H1 (cell line): ENCODE measurements around the gene MDFI. TPM values are rescaled to one million over a fixed set of nuclear protein-coding genes. Genes with fewer than 3 reads are reported as not detected.
A peak's percentile ranks its signal among the peaks of the same experiment; 100 is the strongest.

Experiments used
- CTCF ChIA-PET: fragments of 300-600 bp; sonication (Branson Sonifier 250); formaldehyde crosslinking; loops from one replicate; lab custom pipeline; 2021; ENCODE audit not compliant: partially characterized antibody; lab: Charles Lee
- POLR2A ChIA-PET: fragments of 300-600 bp; sonication (Branson Sonifier 250); formaldehyde crosslinking; loops from one replicate; lab custom pipeline; 2021; ENCODE audit warnings: inconsistent platforms; ENCODE audit not compliant: partially characterized antibody; lab: Charles Lee
- DNase-seq, 2 experiments: peaks; one replicate each; pipeline versions ENCODE4 v3.0.0 to v3.0.0-alpha.2; 2010 to 2022; ENCODE audit warnings: low spot score in 2 of 2, low read depth in 1 of 2, mixed read lengths in 1 of 2
- FAIRE-seq: peaks from 2 replicates; lab custom pipeline; 2011; peaks lifted over from hg19 to GRCh38; lab: Jason Lieb, UNC
- H2AFZ ChIP-seq: 2 replicates; pipeline ENCODE4 v1.8.1; 2012; ENCODE audit warnings: low read length, inconsistent platforms
- H2AK5ac ChIP-seq: 2 replicates; pipeline ENCODE4 v1.6.1; 2013; ENCODE audit warnings: low read depth, low read length
- H2BK120ac ChIP-seq: replicated peaks from 2 replicates; pipeline ENCODE3; 2013; ENCODE audit warnings: low read depth, low read length, inconsistent platforms
- H2BK12ac ChIP-seq: 2 replicates; pipeline ENCODE4 v1.6.1; 2013; ENCODE audit warnings: low read depth, low read length
- H2BK15ac ChIP-seq: 2 replicates; pipeline ENCODE4 v1.6.1; 2013; ENCODE audit warnings: low read length
- H2BK20ac ChIP-seq: 2 replicates; pipeline ENCODE4 v1.6.1; 2013; ENCODE audit warnings: low read length
- H2BK5ac ChIP-seq: 2 replicates; pipeline ENCODE4 v1.6.1; 2013; ENCODE audit warnings: low read depth, low read length
- H3K14ac ChIP-seq: 2 replicates; pipeline ENCODE4 v1.6.1; 2013; ENCODE audit warnings: inconsistent platforms; ENCODE audit not compliant: insufficient read length
- H3K18ac ChIP-seq: 2 replicates; pipeline ENCODE4 v1.6.1; 2013; ENCODE audit warnings: low read length; ENCODE audit errors: extremely low read depth
- H3K23ac ChIP-seq: 2 replicates; pipeline ENCODE4 v1.6.1; 2013; ENCODE audit warnings: inconsistent platforms; ENCODE audit not compliant: insufficient read length
- H3K23me2 ChIP-seq: 2 replicates; pipeline ENCODE4 v1.6.1; 2013; ENCODE audit warnings: low read depth, low read length
- H3K27ac ChIP-seq: 2 replicates; pipeline ENCODE4 v1.6.1; 2011; ENCODE audit warnings: low read depth, low read length, inconsistent platforms
- H3K27me3 ChIP-seq, 4 experiments: replicated peaks in 1 of 4; 1 replicate in 1 of 4; 2 replicates in 3 of 4; pipeline versions ENCODE4 v1.6.1 to v1.8.1; 2011 to 2013; ENCODE audit warnings: low read length in 3 of 4, mild to moderate bottlenecking in 3 of 4, inconsistent platforms in 2 of 4, mixed read lengths in 2 of 4, moderate library complexity in 1 of 4; ENCODE audit not compliant: control insufficient read depth in 3 of 4, insufficient read depth in 3 of 4; ENCODE audit errors: extremely low read depth in 1 of 4
- H3K36me3 ChIP-seq, 4 experiments: 2 replicates each; pipeline versions ENCODE4 v1.6.1 to v1.8.1; 2011 to 2013; ENCODE audit warnings: mild to moderate bottlenecking in 4 of 4, low read length in 3 of 4, moderate library complexity in 2 of 4, control low read depth in 1 of 4, inconsistent platforms in 1 of 4; ENCODE audit not compliant: insufficient read depth in 4 of 4, control insufficient read depth in 2 of 4
- H3K4ac ChIP-seq: replicated peaks from 2 replicates; pipeline ENCODE3; 2013; ENCODE audit warnings: low read length, low read depth, mixed read lengths, inconsistent platforms; ENCODE audit not compliant: insufficient read length
- H3K4me1 ChIP-seq, 4 experiments: replicated peaks in 1 of 4; 1 replicate in 1 of 4; 2 replicates in 3 of 4; pipeline versions ENCODE4 v1.6.1 to v1.8.1; 2011 to 2013; ENCODE audit warnings: low read length in 3 of 4, inconsistent platforms in 2 of 4, mixed read lengths in 1 of 4; ENCODE audit not compliant: insufficient read depth in 4 of 4, control insufficient read depth in 3 of 4
- H3K4me2 ChIP-seq, 2 experiments: 2 replicates each; pipeline versions ENCODE4 v1.6.1 to v1.8.1; 2011 to 2013; ENCODE audit warnings: low read depth in 2 of 2, low read length in 2 of 2, control low read depth in 1 of 2, inconsistent platforms in 1 of 2, mild to moderate bottlenecking in 1 of 2; ENCODE audit not compliant: insufficient read depth in 1 of 2
- H3K4me3 ChIP-seq, 4 experiments: fragments of 200-600, 300-600 bp in 1 of 4; sonication (generic), shearing (Covaris generic), sonication (Bioruptor Twin) in 1 of 4; 2 replicates each; pipeline versions ENCODE4 v1.5.1 to v1.8.1; 2011 to 2016; ENCODE audit warnings: low read length in 4 of 4, low read depth in 3 of 4, control low read depth in 2 of 4, inconsistent platforms in 2 of 4, mild to moderate bottlenecking in 2 of 4, mixed read lengths in 1 of 4, moderate library complexity in 1 of 4; ENCODE audit not compliant: insufficient read depth in 2 of 4; ENCODE audit errors: extremely low read depth in 1 of 4
- H3K56ac ChIP-seq: replicated peaks from 2 replicates; pipeline ENCODE3; 2013; ENCODE audit warnings: low read depth, mild to moderate bottlenecking, mixed read lengths, low read length, inconsistent platforms; ENCODE audit not compliant: insufficient read length
- H3K79me1 ChIP-seq: 2 replicates; pipeline ENCODE4 v1.6.1; 2013; ENCODE audit warnings: low read depth, low read length, control low read depth
- H3K79me2 ChIP-seq, 2 experiments: 2 replicates each; pipeline versions ENCODE4 v1.6.1 to v1.8.1; 2012 to 2013; ENCODE audit warnings: low read length in 2 of 2, mild to moderate bottlenecking in 2 of 2, inconsistent platforms in 1 of 2; ENCODE audit not compliant: insufficient read depth in 2 of 2, control insufficient read depth in 1 of 2
- H3K9ac ChIP-seq, 4 experiments: replicated peaks in 1 of 4; 1 replicate in 1 of 4; 2 replicates in 3 of 4; pipeline versions ENCODE4 v1.6.1 to v1.8.1; 2011 to 2013; ENCODE audit warnings: low read depth in 3 of 4, low read length in 3 of 4, control low read depth in 2 of 4, mild to moderate bottlenecking in 2 of 4, moderate library complexity in 2 of 4, inconsistent platforms in 1 of 4; ENCODE audit errors: extremely low read depth in 1 of 4
- H3K9me3 ChIP-seq, 2 experiments: 2 replicates each; pipeline versions ENCODE4 v1.6.1 to v1.8.1; 2012 to 2013; ENCODE audit warnings: mild to moderate bottlenecking in 2 of 2, moderate library complexity in 2 of 2, control low read depth in 1 of 2, inconsistent platforms in 1 of 2, low read depth in 1 of 2, low read length in 1 of 2, mixed read lengths in 1 of 2; ENCODE audit not compliant: insufficient read depth in 2 of 2
- H4K20me1 ChIP-seq, 2 experiments: replicated peaks in 1 of 2; 2 replicates each; pipeline versions ENCODE3 to v1.8.1; 2011 to 2013; ENCODE audit warnings: inconsistent platforms in 2 of 2, low read length in 2 of 2, mild to moderate bottlenecking in 1 of 2; ENCODE audit not compliant: insufficient read depth in 2 of 2, control insufficient read depth in 1 of 2
- H4K5ac ChIP-seq: 2 replicates; pipeline ENCODE4 v1.6.1; 2013; ENCODE audit warnings: low read length, low read depth, mixed read lengths, inconsistent platforms; ENCODE audit not compliant: insufficient read length
- H4K8ac ChIP-seq: 2 replicates; pipeline ENCODE4 v1.8.0; 2013; ENCODE audit warnings: mild to moderate bottlenecking, moderate library complexity, low read length, inconsistent platforms; ENCODE audit not compliant: insufficient read depth; ENCODE audit errors: extremely low read depth
- H4K91ac ChIP-seq: replicated peaks from 2 replicates; pipeline ENCODE3; 2013; ENCODE audit warnings: low read length, mixed read lengths, inconsistent platforms; ENCODE audit not compliant: insufficient read length
- CBX8 ChIP-seq: fragments of 300-800, 300-1000 bp; sonication (generic); IDR thresholded peaks from 2 replicates; pipeline ENCODE4 v1.7.1; 2016; ENCODE audit warnings: low read depth, low read length, borderline replicate concordance
- CEBPB ChIP-seq: IDR thresholded peaks from 2 replicates; pipeline ENCODE4 v1.6.1; 2012; ENCODE audit warnings: low read depth, low read length
- CHD2 ChIP-seq: IDR thresholded peaks from 2 replicates; pipeline ENCODE4 v1.6.1; 2012; ENCODE audit warnings: low read length, improper control_type of control experiment
- CTBP2 ChIP-seq: IDR thresholded peaks from 2 replicates; pipeline ENCODE4 v1.7.0; 2011; ENCODE audit warnings: borderline replicate concordance, mild to moderate bottlenecking, moderate library complexity, mixed read lengths, low read length; ENCODE audit not compliant: insufficient read depth, insufficient read length
- EGR1 ChIP-seq: IDR thresholded peaks from 2 replicates; pipeline ENCODE4 v1.6.1; 2011; ENCODE audit warnings: low read depth, low read length, borderline replicate concordance
- KDM4A ChIP-seq: IDR thresholded peaks from one replicate; pipeline ENCODE4 v1.7.1; 2012; ENCODE audit warnings: low read depth, mild to moderate bottlenecking, moderate library complexity, low read length, inconsistent platforms; ENCODE audit not compliant: severe bottlenecking
- MAFK ChIP-seq: IDR thresholded peaks from 2 replicates; pipeline ENCODE4 v1.6.1; 2012; ENCODE audit warnings: low read depth, mild to moderate bottlenecking, improper control_type of control experiment, low read length
- PHF8 ChIP-seq: fragments of 200-600 bp; sonication (generic); conservative IDR thresholded peaks from 2 replicates; pipeline ENCODE4 v1.7.1; 2012; ENCODE audit warnings: low read depth, mild to moderate bottlenecking, inconsistent platforms, low read length, moderate library complexity
- RXRA ChIP-seq: IDR thresholded peaks from 2 replicates; pipeline ENCODE4 v1.6.1; 2011; ENCODE audit warnings: low read depth, mild to moderate bottlenecking, low read length, moderate library complexity; ENCODE audit not compliant: insufficient read depth
- SUZ12 ChIP-seq: fragments of 200-600 bp; sonication (generic); IDR thresholded peaks from 2 replicates; pipeline ENCODE4 v1.6.1; 2012; ENCODE audit warnings: mild to moderate bottlenecking, inconsistent platforms, low read length, moderate library complexity, mixed read lengths
- TAF1 ChIP-seq: IDR thresholded peaks from 2 replicates; pipeline ENCODE4 v1.6.1; 2011; ENCODE audit warnings: mild to moderate bottlenecking, low read depth, low read length
- YY1 ChIP-seq: IDR thresholded peaks from 2 replicates; pipeline ENCODE4 v1.6.1; 2011; ENCODE audit warnings: low read depth, mild to moderate bottlenecking, low read length
- WGBS, 2 experiments: shearing (Covaris generic) in 1 of 2; methylation state at CpG; one replicate each; pipeline versions ENCODE4 v1.1.6 to v1.1.7; 2013 to 2015; ENCODE audit warnings: low lambda C conversion rate in 2 of 2, mixed read lengths in 2 of 2, inconsistent platforms in 1 of 2, low coverage in 1 of 2, missing lambda C conversion rate in 1 of 2; ENCODE audit not compliant: insufficient replicate concordance in 2 of 2, insufficient coverage in 1 of 2, insufficient read length in 1 of 2; ENCODE audit errors: extremely low coverage in 1 of 2, missing lambda C conversion rate in 1 of 2; 5-methylcytosine and 5-hydroxymethylcytosine counted together
- polyA plus RNA-seq, 7 experiments: library from polyadenylated mRNA; depleted of rRNA in 3 of 7; stranded (reverse) in 5 of 7; unstranded in 2 of 7; fragments of >200 nt in 5 of 7; fragments of 200-250 nt in 2 of 7; gene quantifications; 1 replicate in 5 of 7; 2 replicates in 1 of 7; 4 replicates in 1 of 7; pipeline versions ENCODE4 v1.2.1 to v1.2.3, GENCODE V29; 2011 to 2013; ENCODE audit warnings: missing spikeins in 2 of 7, mixed read lengths in 2 of 7
- total RNA-seq: library from RNA; stranded (reverse); fragmentation: NEBNext Ultra II Directional; extraction: Animal tissue kit (Norgen Biotek cat#: 25700); gene quantifications from 2 replicates; pipeline ENCODE4 v1.2.1, GENCODE V29; 2021

Gene MDFI
- total and polyA plus RNA-seq, 2 of the 8 experiments (the other 6 are each of a cell fraction or from before 2014, with no cell fraction given): 41.0 to 65.6 TPM

- Histone ChIP-seq H3K56ac (no peak overlapping the region), H3K18ac (peak overlapping the region; percentile 55), H2BK20ac (peak overlapping the region; percentile 95), H3K9ac (no peak overlapping the region), H3K9me3 (no peaks in the 10 kb centered on the region), H3K79me1 (no peaks in the 10 kb centered on the region), H3K27me3 (peaks cover 0 to 12% (median 8%) of the 10 kb centered on the region in 4 experiments; a peak in 6 of 7 replicates), H3K4me2 (no peak overlapping the region; a peak in 1 of 4 replicates), H3K4ac (no peak overlapping the region), H3K36me3 (no peaks in the 10 kb centered on the region), H3K4me3 (no peak overlapping the region), H4K8ac (no peak overlapping the region; the same call in none of the 2 replicates), H2BK15ac (0 out of 2 replicates have a peak overlapping the region, but pooled peaks have one; percentile 50), H3K79me2 (no peaks in the 10 kb centered on the region), H3K27ac (no peak overlapping the region), H3K4me1 (peaks cover 0 to 30% (median 15%) of the 10 kb centered on the region in 4 experiments; a peak in 6 of 7 replicates), H4K5ac (no peak overlapping the region), H4K20me1 (no peaks in the 10 kb centered on the region), H2BK12ac (peak overlapping the region; percentile 84; the same call in 1 of the 2 replicates), H4K91ac (no peak overlapping the region), H3K23ac (no peak overlapping the region), H2AK5ac (no peak overlapping the region; the same call in 1 of the 2 replicates), H3K14ac (no peak overlapping the region), H2BK5ac (peak overlapping the region; percentile 81; the same call in 1 of the 2 replicates), H2AFZ (peak overlapping the region; percentile 77; the same call in 1 of the 2 replicates), H3K23me2 (peaks cover 6% of the 10 kb centered on the region; the same call in 1 of the 2 replicates), H2BK120ac (no peak overlapping the region)
- ChIA-PET CTCF (interaction anchor here (0.7 to 6.4 kb wide), 33 partner anchors 9 to 315 kb away, joined by 3 to 164 read pairs (median 4); partner anchors contain the start of gene MDFI), POLR2A (interaction anchor here (0.8 to 1.7 kb wide), 5 partner anchors 39 to 309 kb away, joined by 3 read pairs; partner anchors contain the start of gene TOMM6)
- FAIRE-seq (peak; percentile 24), DNase-seq (no peak)
- WGBS, 2 experiments: 64% methylated on average over 11 of the region's 11 CpGs; no CpG with 5 or more reads in 1 of the 2 experiments
- TF ChIP-seq CHD2 (no peak), YY1 (0 out of 2 replicates have a peak, but pooled peaks have one; percentile 8), CEBPB (no peak), TAF1 (no peak), RXRA (no peak), CTBP2 (no peak), KDM4A (no peak), MAFK (no peak), PHF8 (no peak), SUZ12 (no peak), EGR1 (no peak), CBX8 (no peak)
Measured at GRCh38 chr6:41680182-41680965, 42.1 kb downstream of the MDFI start.
